Lower leg skin (tissue), 4 donors: ENCODE results near the gene LTF. TPM values are rescaled to one million over a fixed set of nuclear protein-coding genes. Genes with fewer than 3 reads are reported as not detected.

Experiments used
- DNase-seq, 2 donors: peaks; one replicate each; pipeline ENCODE4 v3.0.0-alpha.2; 2019; ENCODE audit warnings: low spot score in 2 of 2
- H3K4me3 ChIP-seq: fragments of 200-600 bp; sonication (generic); 2 replicates; pipeline ENCODE4 v1.5.1; 2017; ENCODE audit warnings: mild to moderate bottlenecking, low read depth; ENCODE audit not compliant: poor library complexity, severe bottlenecking
- POLR2A ChIP-seq, 2 donors: fragments of 450-650 bp; IDR thresholded peaks; one replicate each; pipeline ENCODE4 v1.6.1; 2016 to 2017; ENCODE audit warnings: antibody characterized with exemption in 2 of 2, mild to moderate bottlenecking in 1 of 2, moderate library complexity in 1 of 2
- WGBS, 2 donors: methylation state at CpG; one replicate each; pipeline ENCODE4 v1.1.5; 2018; 5-methylcytosine and 5-hydroxymethylcytosine counted together
- intact Hi-C: fragments of 100-400 bp; cut with DNase I; formaldehyde crosslinking; loops from one replicate; pipeline ENCODE4 v1.15.0; 2023; ENCODE audit warnings: low total_unique reads
- total RNA-seq, 4 donors: library from RNA; depleted of rRNA; stranded (reverse); fragments of >200 nt; gene quantifications; one replicate each; pipeline ENCODE4 v1.1.0, GENCODE V29; 2016
- TF ChIP-seq, protein P1 (sequence below), 3 donors: fragments of 450-650 bp; IDR thresholded peaks; one replicate each; pipeline ENCODE4 v1.5.1; 2016; ENCODE audit warnings: antibody characterized with exemption in 3 of 3, mild to moderate bottlenecking in 3 of 3, moderate library complexity in 2 of 3

The LTF gene
- total RNA-seq, 4 donors from 2014 or later = 0.91 to 3.9 (median 2.5) TPM

DNA sequence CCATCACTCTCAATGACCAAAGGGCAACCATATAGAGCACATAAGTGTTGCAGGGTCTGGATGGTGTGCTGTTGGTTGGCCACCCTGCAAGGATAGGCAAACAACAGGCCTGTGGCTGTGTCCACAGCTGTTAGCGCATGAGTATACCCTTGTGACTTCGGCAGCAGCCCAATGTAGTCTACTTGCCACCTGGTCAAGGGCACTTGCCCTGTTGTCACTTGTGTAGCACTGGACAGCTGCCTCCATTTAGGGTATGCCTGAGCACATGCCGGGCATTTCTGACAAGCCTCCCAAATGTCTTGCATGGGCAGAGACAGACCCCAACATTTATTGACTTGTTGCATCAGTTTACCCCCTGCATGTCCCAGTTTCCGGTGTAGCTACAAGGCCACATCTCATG, 44.9 kb downstream of the LTF start:
- intact Hi-C loops = no loop called here
- WGBS, 2 donors = 93 to 98% methylated on average over 4 of the region's 4 CpGs
- H3K4me3 ChIP-seq = no peak overlapping the region
- TF ChIP-seq, protein P1, sequence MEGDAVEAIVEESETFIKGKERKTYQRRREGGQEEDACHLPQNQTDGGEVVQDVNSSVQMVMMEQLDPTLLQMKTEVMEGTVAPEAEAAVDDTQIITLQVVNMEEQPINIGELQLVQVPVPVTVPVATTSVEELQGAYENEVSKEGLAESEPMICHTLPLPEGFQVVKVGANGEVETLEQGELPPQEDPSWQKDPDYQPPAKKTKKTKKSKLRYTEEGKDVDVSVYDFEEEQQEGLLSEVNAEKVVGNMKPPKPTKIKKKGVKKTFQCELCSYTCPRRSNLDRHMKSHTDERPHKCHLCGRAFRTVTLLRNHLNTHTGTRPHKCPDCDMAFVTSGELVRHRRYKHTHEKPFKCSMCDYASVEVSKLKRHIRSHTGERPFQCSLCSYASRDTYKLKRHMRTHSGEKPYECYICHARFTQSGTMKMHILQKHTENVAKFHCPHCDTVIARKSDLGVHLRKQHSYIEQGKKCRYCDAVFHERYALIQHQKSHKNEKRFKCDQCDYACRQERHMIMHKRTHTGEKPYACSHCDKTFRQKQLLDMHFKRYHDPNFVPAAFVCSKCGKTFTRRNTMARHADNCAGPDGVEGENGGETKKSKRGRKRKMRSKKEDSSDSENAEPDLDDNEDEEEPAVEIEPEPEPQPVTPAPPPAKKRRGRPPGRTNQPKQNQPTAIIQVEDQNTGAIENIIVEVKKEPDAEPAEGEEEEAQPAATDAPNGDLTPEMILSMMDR (IDR thresholded peaks at IDR 0.05) = no peak
- no peak for TF ChIP-seq POLR2A (IDR thresholded peaks at IDR 0.05)
- no peak for DNase-seq

DNA sequence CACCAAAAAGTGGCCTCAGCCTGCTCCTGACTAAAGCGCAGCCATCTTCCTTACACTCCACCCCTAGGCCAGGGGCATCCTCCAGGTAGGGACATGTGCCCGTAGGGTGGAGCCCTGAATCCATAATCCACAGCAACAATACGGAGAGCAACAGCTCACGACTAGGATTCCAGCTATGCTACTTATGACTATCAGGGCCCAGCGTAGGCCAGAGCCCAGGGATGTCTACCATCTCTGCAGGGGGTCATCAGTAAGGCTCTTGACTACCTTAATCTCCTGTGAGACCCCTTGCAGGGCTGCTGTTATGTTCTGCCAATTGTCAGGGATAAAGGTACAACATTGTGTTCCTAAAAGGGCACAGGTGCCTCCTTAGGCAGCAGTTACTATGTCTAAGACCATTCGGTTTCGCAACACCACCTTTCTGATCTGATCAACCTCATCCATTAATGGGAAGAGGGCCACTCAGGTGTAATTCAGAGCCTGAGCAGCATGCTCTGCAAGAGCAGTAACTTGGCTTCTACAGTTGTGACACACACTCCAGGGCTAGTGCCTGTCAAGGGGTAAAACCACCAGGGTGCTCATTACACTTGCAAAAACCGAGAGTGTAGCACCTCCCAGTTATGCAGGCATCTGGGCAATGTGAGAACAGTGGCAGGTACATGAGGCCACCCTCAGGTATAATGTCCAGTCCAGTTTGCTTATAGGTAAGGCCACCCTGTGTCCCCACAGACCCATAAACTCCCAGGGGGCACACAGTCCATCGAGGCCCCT, 46.7 kb downstream of the LTF start:
- intact Hi-C loops = no loop called here
- WGBS, 2 donors = 79 to 87% methylated on average over 9 of the region's 9 CpGs
- no peak for DNase-seq

DNA sequence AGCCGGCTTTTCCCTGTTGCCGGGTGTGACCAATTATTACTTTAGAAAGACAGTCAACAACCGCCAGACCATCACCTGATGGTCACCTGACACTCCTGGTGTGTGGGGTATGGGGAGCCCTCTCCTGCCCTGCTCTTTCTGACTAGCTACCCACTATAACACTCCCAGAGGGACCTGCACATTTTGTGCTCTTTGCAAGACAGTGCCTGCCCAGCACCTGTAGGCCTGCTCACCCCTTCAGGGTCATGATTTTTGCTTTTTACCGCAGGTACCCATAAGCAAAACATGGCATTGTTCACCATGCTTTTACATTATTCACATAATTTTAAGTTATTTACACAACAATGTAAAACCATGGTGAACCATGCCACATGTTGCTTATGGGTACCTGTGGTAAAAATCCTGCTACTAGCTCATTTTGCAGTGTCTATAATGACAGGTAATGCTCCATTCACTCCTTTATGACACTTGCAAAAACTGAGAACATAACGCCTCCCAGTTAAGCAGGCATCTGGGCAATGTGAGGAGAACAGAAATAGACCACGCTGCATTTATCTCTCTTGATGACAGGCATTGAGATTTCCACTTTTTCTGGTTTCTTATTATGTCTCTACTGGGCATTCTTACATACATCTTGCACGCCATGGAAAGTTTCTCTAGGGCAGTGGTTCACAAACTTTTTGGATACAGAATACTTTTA, 47.7 kb downstream of the LTF start:
- H3K4me3 ChIP-seq = no peak overlapping the region
- intact Hi-C loops = no loop called here
- TF ChIP-seq, protein P1 (IDR thresholded peaks at IDR 0.05) = no peak
- no peak for TF ChIP-seq POLR2A (IDR thresholded peaks at IDR 0.05)
- DNase-seq = no peak
- 78 to 90% methylated on average over 7 of the region's 7 CpGs for WGBS, 2 donors

More for the DNA sequence above, 46.7 kb downstream of the LTF start:
- no peak overlapping the region for H3K4me3 ChIP-seq
- no peak for TF ChIP-seq POLR2A (IDR thresholded peaks at IDR 0.05)
- TF ChIP-seq, protein P1 (IDR thresholded peaks at IDR 0.05) = no peak

DNA sequence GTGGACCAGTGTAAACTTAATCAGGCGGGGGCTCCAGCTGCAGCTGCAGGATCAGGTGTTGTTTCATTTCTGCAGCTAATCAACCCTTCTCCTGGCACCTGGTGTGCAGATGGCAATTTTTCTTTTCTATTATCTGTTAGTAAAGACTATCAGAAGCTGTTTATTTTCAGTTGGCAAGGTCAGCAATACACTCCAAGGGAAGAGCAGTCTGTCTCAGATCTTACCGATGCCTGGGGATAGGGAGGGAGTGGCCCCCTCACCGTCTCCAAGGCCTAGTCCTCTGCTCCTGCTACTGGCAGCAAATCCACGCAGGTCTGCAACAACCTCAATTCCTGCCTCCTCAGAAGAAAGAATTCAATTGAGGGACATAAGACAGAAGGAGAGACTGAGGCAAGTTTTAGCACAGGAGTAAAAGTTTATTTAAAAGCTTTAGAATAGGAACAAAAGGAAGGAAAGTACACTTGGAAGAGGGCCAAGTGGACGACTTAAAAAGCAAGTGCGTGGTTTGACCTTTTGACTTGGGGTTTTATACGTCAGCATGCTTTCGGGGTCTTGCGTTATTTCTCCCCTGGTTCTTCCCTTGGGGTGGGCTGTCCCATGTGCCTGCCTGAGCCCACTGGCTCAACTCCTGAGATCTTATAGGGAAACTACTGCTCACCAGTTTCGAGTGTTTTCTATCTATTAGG, 48.4 kb downstream of the LTF start:
- DNase-seq = no peak
- WGBS, 2 donors = 49 to 53% methylated on average over 10 of the region's 10 CpGs

DNA sequence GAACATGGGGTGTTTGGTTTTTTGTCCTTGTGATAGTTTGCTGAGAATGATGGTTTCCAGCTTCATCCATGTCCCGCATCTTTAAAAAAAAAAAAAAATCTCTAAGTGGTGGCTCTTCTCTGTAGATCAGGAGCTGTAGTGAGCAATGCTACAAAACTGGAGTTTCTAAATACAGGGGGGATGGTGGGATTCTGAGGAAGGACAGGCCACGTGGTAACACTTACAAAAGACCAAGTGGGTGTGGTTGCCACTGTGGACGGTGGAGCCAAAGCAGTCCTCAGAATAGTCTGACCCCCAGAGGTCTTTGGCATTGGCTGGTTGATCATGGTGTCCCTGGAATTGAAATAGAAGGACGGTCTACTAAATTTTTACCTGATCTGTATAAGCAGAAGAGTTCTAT, 50.0 kb downstream of the LTF start:
- H3K4me3 ChIP-seq = no peak overlapping the region
- TF ChIP-seq, protein P1 (IDR thresholded peaks at IDR 0.05) = no peak
- TF ChIP-seq POLR2A (IDR thresholded peaks at IDR 0.05) = no peak
- 65 to 77% methylated on average over 4 of the region's 4 CpGs for WGBS, 2 donors
- intact Hi-C loops = no loop called here
- DNase-seq = no peak

More for the DNA sequence above, 48.4 kb downstream of the LTF start:
- no peak for TF ChIP-seq POLR2A (IDR thresholded peaks at IDR 0.05)
- TF ChIP-seq, protein P1 (IDR thresholded peaks at IDR 0.05) = no peak
- no peak overlapping the region for H3K4me3 ChIP-seq
- intact Hi-C loops = no loop called here
